GM21619 (cell line): ENCODE measurements around the gene CNNM4.

Experiments used
- ATAC-seq: cut with Tn5 transposase; IDR thresholded peaks from one replicate; pipeline ENCODE4 v1.9.1; 2021; ENCODE audit not compliant: unreplicated experiment

CNNM4 gene

GRCh38 chr2:96831679-96832078, 71.0 kb downstream of the CNNM4 start:
- ATAC-seq, result no peak

GRCh38 chr2:96832408-96832753, 71.7 kb downstream of the CNNM4 start:
- no peak for ATAC-seq

GRCh38 chr2:96832754-96833507, 72.2 kb downstream of the CNNM4 start:
- no peak for ATAC-seq

- no peak for ATAC-seq
Measured at GRCh38 chr2:96835830-96836229, 75.1 kb downstream of the CNNM4 start.

GRCh38 chr2:96837575-96837974, 76.9 kb downstream of the CNNM4 start:
- no peak for ATAC-seq

- no peak for ATAC-seq
Measured at GRCh38 chr2:96838345-96839292, 77.9 kb downstream of the CNNM4 start.

- ATAC-seq, result peak; percentile 68
Measured at GRCh38 chr2:96839293-96839874, 78.7 kb downstream of the CNNM4 start.

GRCh38 chr2:96839875-96840850, 79.5 kb downstream of the CNNM4 start:
- no peak for ATAC-seq

- no peak for ATAC-seq
Measured at GRCh38 chr2:96841701-96842495, 81.2 kb downstream of the CNNM4 start.

GRCh38 chr2:96842600-96842999, 81.9 kb downstream of the CNNM4 start:
- ATAC-seq, result no peak

GRCh38 chr2:96843538-96844268, 83.0 kb downstream of the CNNM4 start, which contains the start of gene ANKRD23:
ANKRD23 (minus strand) TSS chr2:96844021; CDS start chr2:96843992, 29 bp downstream.
- ATAC-seq, result no peak

- no peak for ATAC-seq
Measured at GRCh38 chr2:96844405-96844808, 83.7 kb downstream of the CNNM4 start.

- ATAC-seq, result no peak
Measured at GRCh38 chr2:96846825-96847224, 86.1 kb downstream of the CNNM4 start.

- ATAC-seq, result no peak
Measured at GRCh38 chr2:96847586-96847985, 86.9 kb downstream of the CNNM4 start.

- no peak for ATAC-seq
Measured at GRCh38 chr2:96848264-96848663, 87.6 kb downstream of the CNNM4 start.

- no peak for ATAC-seq
Measured at GRCh38 chr2:96852667-96853066, 92.0 kb downstream of the CNNM4 start.

- ATAC-seq, result no peak
Measured at GRCh38 chr2:96853321-96853720, 92.6 kb downstream of the CNNM4 start.

GRCh38 chr2:96856776-96857666, 96.3 kb downstream of the CNNM4 start:
- peak; percentile 22 for ATAC-seq
